ENCODE measurements around the gene TTBK2. TPM values are rescaled to one million over a fixed set of nuclear protein-coding genes. Genes with fewer than 3 reads are reported as not detected.
"Not testable (repeated sequence)": the region's sequence is repeated elsewhere in the genome, so short reads cannot be mapped to it uniquely, and the experiment has no call there.

The TTBK2 gene
- polyA plus RNA-seq, 5 donors = 9.8 to 15.3 (median 12.7) TPM

- no peak for DNase-seq
Observed at GRCh38 chr15:42826251-42826890, 94.2 kb downstream of the TTBK2 start.

- DNase-seq = no peak
Observed at GRCh38 chr15:42825599-42825998, 95.0 kb downstream of the TTBK2 start.

- no peak for DNase-seq
Observed at GRCh38 chr15:42820811-42821210, 99.8 kb downstream of the TTBK2 start.

GRCh38 chr15:42819786-42820185, 100.8 kb downstream of the TTBK2 start:
- no peak for DNase-seq

- DNase-seq = no peak
Observed at GRCh38 chr15:42811433-42811832, 109.1 kb downstream of the TTBK2 start.

GRCh38 chr15:42808913-42809312, 111.7 kb downstream of the TTBK2 start:
- DNase-seq = no peak

GRCh38 chr15:42805266-42805665, 115.3 kb downstream of the TTBK2 start:
- no peak for DNase-seq

- DNase-seq = no peak
Observed at GRCh38 chr15:42804739-42805138, 115.8 kb downstream of the TTBK2 start.

- no peak for DNase-seq
Observed at GRCh38 chr15:42803436-42803835, 117.1 kb downstream of the TTBK2 start.

GRCh38 chr15:42802168-42802567, 118.4 kb downstream of the TTBK2 start:
- no peak for DNase-seq

GRCh38 chr15:42800731-42801474, 119.7 kb downstream of the TTBK2 start:
- no peak for DNase-seq

- DNase-seq = no peak
Observed at GRCh38 chr15:42798802-42799201, 121.8 kb downstream of the TTBK2 start.

- no peak for DNase-seq
Observed at GRCh38 chr15:42796955-42797782, 123.4 kb downstream of the TTBK2 start.

- no peak for DNase-seq
Observed at GRCh38 chr15:42788725-42789124, 131.9 kb downstream of the TTBK2 start.

- DNase-seq = no peak
Observed at GRCh38 chr15:42786978-42787377, 133.6 kb downstream of the TTBK2 start.

GRCh38 chr15:42785569-42785968, 135.0 kb downstream of the TTBK2 start:
- DNase-seq = no peak

- DNase-seq = no peak
Observed at GRCh38 chr15:42784705-42785104, 135.9 kb downstream of the TTBK2 start.

- DNase-seq = no peak
Observed at GRCh38 chr15:42782716-42783115, 137.9 kb downstream of the TTBK2 start.

- no peak for DNase-seq
Observed at GRCh38 chr15:42775416-42775815, 145.2 kb downstream of the TTBK2 start.

- no peak for DNase-seq
Observed at GRCh38 chr15:42772901-42773300, 147.7 kb downstream of the TTBK2 start.

GRCh38 chr15:42772144-42772543, 148.4 kb downstream of the TTBK2 start:
- DNase-seq = peak; percentile 12 to 33

- DNase-seq = not testable (repeated sequence)
Observed at GRCh38 chr15:42766109-42766508, 154.5 kb downstream of the TTBK2 start.

All from right lung (tissue), 5 donors.